Activated CD8-positive, alpha-beta memory T cell treated with anti-CD3 and anti-CD28 coated beads for 36 hours (primary cell): ENCODE data around the gene FRMD1. TPM values are rescaled to one million over a fixed set of nuclear protein-coding genes. Genes with fewer than 3 reads are reported as not detected.

Experiments
- CTCF ChIA-PET: fragments of 350-600 bp; sonication (Branson Sonifier 250); formaldehyde crosslinking; loops from one replicate; lab custom pipeline; 2021; ENCODE audit warnings: antibody characterized with exemption; lab: Charles Lee
- POLR2A ChIA-PET: fragments of 350-600 bp; sonication (Branson Sonifier 250); formaldehyde crosslinking; loops from one replicate; lab custom pipeline; 2021; ENCODE audit warnings: antibody characterized with exemption; lab: Charles Lee
- total RNA-seq, 2 experiments: library from RNA; stranded (reverse); gene quantifications; one replicate each; pipeline ENCODE4 v1.2.3, GENCODE V29; 2021

The FRMD1 gene
- total RNA-seq, 2 experiments from 2014 or later: not detected

GRCh38 chr6:168049706-168050224, 29.2 kb downstream of the FRMD1 start:
- POLR2A ChIA-PET: no interaction called here
- CTCF ChIA-PET: no interaction called here

DNA sequence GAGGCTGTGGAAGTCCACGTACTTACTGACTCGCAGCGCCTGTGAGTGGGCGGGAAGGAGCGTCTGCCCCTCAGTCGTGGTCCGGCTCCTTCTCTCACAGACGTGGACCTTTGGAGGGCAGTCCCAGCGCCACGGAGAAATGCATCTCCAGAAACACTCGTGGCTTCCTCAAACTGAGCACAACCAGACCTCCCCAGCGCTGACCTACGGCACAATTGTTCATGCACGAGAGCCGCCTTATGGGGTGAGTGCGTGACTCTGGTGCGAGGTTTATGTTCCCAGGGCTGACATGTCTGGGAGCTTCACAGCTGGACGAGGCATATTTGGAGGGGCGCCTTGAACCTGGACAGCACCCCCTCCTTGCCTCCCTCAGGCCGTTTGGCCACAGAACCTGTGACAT, 29.7 kb downstream of the FRMD1 start:
- CTCF ChIA-PET: no interaction called here
- POLR2A ChIA-PET: no interaction called here

- ChIA-PET POLR2A (no interaction called here), CTCF (no interaction called here)
These were observed 30.3 kb downstream of the FRMD1 start for GRCh38 chr6:168048724-168049025.

DNA sequence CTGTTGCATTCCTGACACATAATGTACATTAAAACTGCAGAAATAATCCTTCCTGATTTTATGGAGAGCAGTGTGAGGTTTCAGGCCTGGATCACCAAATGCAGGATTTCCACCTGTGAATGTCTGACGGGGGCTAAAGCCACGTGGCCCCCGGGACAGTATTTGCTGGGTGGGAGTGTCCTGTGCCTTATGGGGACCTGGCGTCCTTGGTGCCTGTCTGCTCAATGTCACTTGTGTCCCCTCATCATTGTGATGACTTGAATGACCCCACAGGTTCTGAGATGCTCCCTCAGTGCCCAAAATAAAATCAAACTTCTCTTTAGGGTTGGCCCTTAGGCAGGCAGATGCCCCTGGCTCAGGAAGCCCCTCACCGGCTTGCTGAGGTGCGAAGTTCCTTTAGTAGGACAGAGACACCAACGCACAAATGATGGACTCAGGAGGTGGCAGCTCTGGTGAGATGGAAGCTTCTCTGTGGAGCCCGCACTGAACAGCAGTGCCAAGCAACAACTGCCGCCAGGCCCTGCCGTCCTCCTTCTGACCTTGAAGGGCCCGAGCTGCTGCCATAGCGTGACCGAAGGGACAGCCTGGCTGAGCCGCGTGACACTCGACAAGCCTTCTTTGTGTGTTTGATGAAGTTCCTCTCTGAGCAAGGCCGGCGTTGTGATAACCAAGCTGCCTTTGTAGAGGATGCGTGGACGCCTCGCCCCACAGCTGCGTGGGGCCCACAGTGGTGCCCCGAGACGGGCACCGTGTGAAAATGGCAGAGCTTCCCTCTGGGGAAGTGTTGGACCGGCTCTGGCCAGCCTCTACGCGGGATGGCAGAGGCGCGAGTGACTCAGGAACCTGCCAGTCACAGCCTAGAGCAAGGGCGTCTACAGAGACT, 30.9 kb downstream of the FRMD1 start:
- POLR2A ChIA-PET: no interaction called here
- CTCF ChIA-PET: no interaction called here

GRCh38 chr6:168046696-168047095, 32.3 kb downstream of the FRMD1 start:
- POLR2A ChIA-PET: no interaction called here
- CTCF ChIA-PET: interaction anchor here (0.7 kb wide), 1 partner anchor 584 kb away, joined by 3 read pairs; no protein-coding TSS in a partner anchor

DNA sequence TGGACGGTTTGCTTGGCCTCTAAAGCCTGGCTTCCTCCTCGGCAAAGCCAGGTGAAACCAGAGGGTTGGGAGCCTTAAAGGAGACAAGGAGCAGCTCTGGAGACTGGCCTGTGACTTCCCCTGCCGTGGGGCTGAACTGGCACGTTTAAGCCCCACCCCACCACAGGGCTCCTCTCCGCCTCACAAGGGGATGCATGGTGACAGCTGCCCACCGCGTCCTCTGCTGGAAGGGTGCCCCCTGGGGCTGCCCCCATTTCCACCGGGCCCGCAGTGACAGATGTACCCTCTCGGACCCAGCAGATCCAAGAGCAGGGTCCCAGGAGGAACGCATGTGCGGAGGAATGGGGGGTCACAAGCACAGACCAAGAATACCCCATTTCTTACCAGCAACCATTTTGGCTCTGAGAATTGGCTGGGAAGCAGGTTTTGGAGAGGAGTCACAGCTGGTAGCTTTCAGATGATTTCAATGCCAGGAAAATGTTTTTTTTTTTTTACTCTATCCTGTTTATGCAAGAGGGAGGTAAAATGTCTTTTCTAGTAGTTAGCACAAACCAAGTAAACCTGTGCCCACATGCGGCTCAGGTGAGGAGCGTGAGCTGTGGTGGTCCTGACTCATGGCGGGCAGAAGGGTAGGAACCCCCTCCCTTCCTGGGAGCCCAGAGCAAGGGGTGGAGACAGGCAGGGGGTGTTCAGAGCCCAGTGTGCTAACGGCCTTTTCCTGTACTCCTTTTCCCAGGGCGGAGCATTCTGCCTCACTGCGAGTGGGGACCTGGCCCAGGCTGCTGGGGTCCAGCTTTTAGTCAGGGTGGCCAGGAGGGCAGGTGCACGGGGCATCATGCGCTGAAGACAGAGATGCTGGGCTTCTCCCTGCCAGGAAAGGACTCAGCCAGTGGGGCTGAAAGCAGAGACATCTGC, 33.0 kb downstream of the FRMD1 start:
- ChIA-PET POLR2A (no interaction called here), CTCF (interaction anchor here (0.7 kb wide), 1 partner anchor 583 kb away, joined by 3 read pairs; no protein-coding TSS in a partner anchor)

DNA sequence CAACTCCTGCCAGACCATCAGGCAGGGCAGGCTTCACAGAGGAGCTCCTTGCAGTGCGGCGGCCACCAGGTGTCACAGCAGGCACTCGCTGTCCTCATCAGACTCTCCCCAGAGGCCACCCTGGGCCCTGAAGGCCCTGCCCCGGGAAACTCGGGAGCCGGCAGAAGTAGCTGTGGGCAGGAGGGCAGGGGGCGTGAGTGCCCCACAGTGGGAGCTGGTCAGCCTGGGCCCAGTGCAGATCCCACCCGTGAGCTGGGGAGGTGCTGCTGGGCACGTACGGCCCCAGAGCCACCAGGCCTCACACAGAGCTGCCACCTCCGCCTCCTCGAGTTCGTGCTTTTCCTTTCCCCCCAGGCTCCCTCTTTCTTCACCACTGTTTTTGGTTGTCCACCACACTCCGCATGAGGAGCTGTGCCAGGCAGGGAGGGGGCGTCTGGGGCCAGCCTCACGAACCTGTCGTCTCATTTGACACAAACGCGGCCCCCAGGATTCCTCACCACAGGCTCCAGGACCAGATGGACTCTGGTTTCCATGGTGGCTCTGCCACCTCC, 33.8 kb downstream of the FRMD1 start:
- ChIA-PET POLR2A (no interaction called here), CTCF (no interaction called here)

- POLR2A ChIA-PET: no interaction called here
- CTCF ChIA-PET: no interaction called here
These were observed 34.4 kb downstream of the FRMD1 start for GRCh38 chr6:168044521-168045130.

DNA sequence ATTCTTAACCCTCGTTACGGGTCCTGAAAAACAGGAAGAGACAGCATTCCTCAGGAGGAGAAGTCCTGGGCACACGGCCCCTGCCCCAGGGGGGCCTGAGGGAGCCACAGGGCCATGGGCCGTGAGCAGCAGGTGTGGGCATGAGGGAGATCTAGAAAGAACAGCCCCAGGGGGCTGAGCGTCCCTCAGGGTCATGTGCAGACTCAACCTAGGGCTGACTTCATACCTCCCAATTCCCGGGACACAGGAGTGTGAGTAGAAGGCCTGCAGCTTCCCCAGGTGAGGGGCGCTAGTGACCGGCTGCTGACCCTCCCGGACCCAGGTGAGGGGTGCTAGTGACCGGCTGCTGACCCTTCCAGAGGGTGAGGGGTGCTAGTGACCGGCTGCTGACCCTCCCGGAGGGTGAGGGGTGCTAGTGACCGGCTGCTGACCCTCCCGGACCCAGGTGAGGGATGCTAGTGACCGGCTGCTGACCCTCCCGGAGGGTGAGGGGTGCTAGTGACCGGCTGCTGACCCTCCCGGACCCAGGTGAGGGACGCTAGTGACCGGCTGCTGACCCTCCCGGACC, 35.1 kb downstream of the FRMD1 start:
- POLR2A ChIA-PET: no interaction called here
- CTCF ChIA-PET: no interaction called here

- POLR2A ChIA-PET: no interaction called here
- CTCF ChIA-PET: no interaction called here
These were observed 35.7 kb downstream of the FRMD1 start for GRCh38 chr6:168043193-168043847.

- CTCF ChIA-PET: no interaction called here
- POLR2A ChIA-PET: no interaction called here
These were observed 36.4 kb downstream of the FRMD1 start for GRCh38 chr6:168042426-168043192.

DNA sequence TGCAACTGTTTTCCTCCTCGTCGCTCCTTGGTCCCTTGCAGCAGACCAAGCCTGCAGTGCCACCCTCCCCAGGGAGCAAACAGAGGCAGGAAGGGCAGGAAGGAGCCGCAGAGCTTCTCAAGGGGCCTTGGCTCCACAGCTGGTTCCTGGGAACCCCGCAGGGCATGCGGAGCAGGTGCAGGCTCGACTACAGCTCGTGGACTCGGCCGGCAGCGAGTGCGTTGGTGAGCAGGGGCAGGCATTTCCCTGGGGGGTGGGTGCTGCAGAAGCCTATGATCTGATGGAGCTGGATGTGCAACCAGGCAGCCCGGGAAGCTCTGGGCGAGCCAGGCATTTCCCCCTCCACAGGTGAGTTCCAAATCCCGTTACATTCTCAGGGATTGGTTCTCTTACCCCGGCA, 37.1 kb downstream of the FRMD1 start:
- CTCF ChIA-PET: no interaction called here
- POLR2A ChIA-PET: no interaction called here

DNA sequence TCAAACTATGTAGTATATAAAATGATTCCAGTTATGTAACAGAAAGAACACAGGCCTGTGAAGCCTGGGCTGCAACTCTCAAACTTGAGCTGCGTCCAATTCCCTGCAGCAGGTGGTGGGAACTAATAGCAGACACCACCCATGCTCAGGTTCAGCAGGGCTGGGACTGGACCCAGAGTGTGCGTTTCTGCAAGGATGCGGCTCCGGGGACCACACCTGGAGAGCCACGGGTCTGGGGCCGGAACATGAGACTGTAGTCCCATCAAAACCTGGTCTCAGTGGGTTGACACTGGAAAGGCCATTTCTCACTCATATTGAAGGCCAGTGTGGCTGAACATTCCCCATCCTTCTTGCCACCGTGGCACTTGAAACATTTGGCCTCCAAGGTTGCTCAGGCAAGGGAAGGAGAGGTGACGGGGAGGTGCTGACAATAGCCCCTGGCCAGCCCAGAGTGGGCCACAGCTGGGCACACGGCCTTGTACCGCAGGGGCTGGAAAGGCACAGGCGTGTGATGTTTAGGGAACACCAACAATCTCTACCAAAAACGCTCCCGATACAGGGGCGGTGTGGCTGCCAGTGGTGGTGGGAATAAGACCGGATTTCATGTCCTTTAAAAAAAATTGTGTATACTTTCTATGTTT, 38.0 kb downstream of the FRMD1 start:
- POLR2A ChIA-PET: no interaction called here
- CTCF ChIA-PET: no interaction called here

- ChIA-PET POLR2A (no interaction called here), CTCF (no interaction called here)
These were observed 39.2 kb downstream of the FRMD1 start for GRCh38 chr6:168039849-168040248.

- ChIA-PET CTCF (no interaction called here), POLR2A (no interaction called here)
These were observed 39.7 kb downstream of the FRMD1 start for GRCh38 chr6:168039301-168039700.

- ChIA-PET CTCF (no interaction called here), POLR2A (no interaction called here)
These were observed 40.4 kb downstream of the FRMD1 start for GRCh38 chr6:168038576-168039140.

- POLR2A ChIA-PET: no interaction called here
These were observed 41.2 kb downstream of the FRMD1 start for GRCh38 chr6:168037856-168038255.

More at GRCh38 chr6:168037856-168038255, 41.2 kb downstream of the FRMD1 start:
- CTCF ChIA-PET: no interaction called here
